Suprapubic skin (tissue), 3 donors: ENCODE data around the gene MFGE8.

ENCODE experiments used
- EP300 ChIP-seq: sonication (generic); formaldehyde crosslinking; IDR thresholded peaks from one replicate; pipeline ENCODE4 v1.6.1; 2017; ENCODE audit warnings: antibody characterized with exemption
- POLR2A ChIP-seq, 2 donors: fragments of 450-650 bp; IDR thresholded peaks; one replicate each; pipeline ENCODE4 v1.6.1; 2017; ENCODE audit warnings: antibody characterized with exemption in 2 of 2, mild to moderate bottlenecking in 2 of 2, moderate library complexity in 2 of 2
- TF ChIP-seq, protein P1 (sequence below), 2 donors: fragments of 200-600 bp in 1 of 2; fragments of 450-650 bp in 1 of 2; sonication (generic) in 1 of 2; IDR thresholded peaks; one replicate each; pipeline ENCODE4 v1.5.1; 2016 to 2019; ENCODE audit warnings: antibody characterized with exemption in 2 of 2, mild to moderate bottlenecking in 1 of 2, moderate library complexity in 1 of 2

DNA sequence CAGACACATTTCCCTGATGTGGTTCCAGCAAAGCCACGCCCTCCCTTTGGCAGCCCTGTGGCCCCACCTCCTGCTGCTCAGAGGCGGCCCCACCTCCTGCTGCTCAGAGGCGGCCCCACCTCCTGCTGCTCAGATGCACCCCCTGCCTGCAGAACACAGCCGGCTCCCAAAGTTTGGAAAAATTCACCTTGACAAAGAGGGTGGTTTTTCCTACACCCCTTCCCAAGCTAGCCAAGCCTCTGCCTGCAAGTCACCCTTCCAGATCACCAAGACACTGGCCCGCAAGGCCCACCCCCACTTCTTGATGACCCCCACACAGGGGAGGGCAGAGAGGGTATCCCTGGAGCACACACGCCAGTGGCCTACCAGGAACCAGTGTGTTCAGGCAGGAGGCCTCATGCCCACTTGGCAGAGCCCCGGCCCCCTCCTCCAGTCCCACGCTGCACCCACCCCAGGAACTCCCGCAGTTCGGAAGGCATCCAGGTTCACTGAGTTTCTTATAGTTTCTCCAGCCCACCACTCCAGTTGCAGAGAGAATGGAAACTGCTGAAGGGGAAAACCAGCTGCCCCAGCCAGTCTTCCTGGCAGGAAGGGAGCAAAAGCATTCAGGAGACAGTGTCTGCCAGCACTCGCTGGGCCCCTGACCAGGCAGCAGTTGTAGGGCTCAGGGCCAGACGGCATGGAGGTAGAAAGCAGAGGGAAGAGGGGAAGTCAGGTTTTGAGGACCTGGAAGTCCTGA is 15.6 kb downstream of the MFGE8 start:
- TF ChIP-seq, protein P1, sequence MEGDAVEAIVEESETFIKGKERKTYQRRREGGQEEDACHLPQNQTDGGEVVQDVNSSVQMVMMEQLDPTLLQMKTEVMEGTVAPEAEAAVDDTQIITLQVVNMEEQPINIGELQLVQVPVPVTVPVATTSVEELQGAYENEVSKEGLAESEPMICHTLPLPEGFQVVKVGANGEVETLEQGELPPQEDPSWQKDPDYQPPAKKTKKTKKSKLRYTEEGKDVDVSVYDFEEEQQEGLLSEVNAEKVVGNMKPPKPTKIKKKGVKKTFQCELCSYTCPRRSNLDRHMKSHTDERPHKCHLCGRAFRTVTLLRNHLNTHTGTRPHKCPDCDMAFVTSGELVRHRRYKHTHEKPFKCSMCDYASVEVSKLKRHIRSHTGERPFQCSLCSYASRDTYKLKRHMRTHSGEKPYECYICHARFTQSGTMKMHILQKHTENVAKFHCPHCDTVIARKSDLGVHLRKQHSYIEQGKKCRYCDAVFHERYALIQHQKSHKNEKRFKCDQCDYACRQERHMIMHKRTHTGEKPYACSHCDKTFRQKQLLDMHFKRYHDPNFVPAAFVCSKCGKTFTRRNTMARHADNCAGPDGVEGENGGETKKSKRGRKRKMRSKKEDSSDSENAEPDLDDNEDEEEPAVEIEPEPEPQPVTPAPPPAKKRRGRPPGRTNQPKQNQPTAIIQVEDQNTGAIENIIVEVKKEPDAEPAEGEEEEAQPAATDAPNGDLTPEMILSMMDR (IDR thresholded peaks at IDR 0.05): peak; percentile 49 to 75
- TF ChIP-seq POLR2A (IDR thresholded peaks at IDR 0.05) (no peak), EP300 (no peak)
